ENCODE results near the gene EPB41L4B. TPM values are rescaled to one million over a fixed set of nuclear protein-coding genes. Genes with fewer than 3 reads are reported as not detected.

The EPB41L4B gene
- total and polyA plus RNA-seq, 2 of the 13 experiments (the other 11 are each of a cell fraction or from before 2014, with no cell fraction given) = 17.6 to 22.1 TPM

DNA sequence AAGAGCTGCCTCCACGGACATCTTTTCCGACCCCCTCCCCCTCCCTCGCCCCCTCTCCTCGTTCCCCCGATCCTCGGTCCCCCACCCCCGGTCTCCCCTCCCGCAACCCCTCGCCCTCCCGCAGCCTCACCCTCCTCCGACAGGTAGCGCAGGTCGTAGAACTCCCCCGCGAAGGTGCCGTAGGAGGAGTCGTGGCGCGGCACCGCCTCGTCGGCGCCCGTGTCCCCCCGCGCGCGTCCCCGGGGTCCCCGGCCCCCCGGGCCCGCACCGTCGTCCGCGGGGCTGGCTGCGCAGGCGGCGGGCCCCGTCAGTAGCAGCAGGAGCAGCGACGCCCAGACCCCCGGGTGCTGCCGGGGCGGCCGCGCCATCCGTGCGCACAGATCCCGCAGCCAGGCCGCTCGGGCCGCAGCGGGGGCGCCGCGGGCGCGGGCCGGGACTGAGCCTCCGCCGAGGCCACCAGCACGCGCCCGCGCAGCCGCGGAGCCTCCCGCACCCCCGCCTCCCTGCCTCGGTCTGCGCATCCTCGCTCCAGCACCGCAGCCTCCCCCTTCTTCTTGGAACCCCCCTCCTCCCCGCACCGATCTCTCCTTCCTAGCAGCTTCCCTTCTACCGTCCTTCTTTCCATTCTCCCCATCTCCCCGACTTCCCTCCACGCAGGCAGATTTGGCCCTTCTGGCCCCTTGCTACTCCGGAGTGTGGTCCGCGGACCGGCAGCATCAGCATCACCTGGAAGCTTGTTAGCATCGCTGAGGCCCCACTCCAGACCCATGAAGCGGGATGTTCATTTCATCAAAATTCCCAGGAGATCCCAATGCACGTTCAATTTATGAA, 153.9 kb downstream of the EPB41L4B start, which contains the start of gene FRRS1L:
Gene FRRS1L (minus strand): TSS at position 479 of the 831 bp plus-strand sequence. CDS start 111 bp downstream, at position 368.
- peak within 1 kb of the TSS; percentile 5 for H3K27ac ChIP-seq (ENCODE audit: extremely low read length, insufficient read depth, low read length)
- H2AFZ ChIP-seq (ENCODE audit: low read length) = no peak within 1 kb of the TSS
- WGBS (ENCODE audit: low lambda C conversion rate) = 95% methylated on average over 85 of the region's 86 CpGs
- H4K20me1 ChIP-seq (ENCODE audit: insufficient read depth, low read length) = no peaks in the 10 kb centered on the region
- H3K9ac ChIP-seq (ENCODE audit: insufficient read depth, low read depth, low read length) = no peak within 1 kb of the TSS
- H3K36me3 ChIP-seq (replicated peaks in 1 of 2; ENCODE audit: control insufficient read depth in 1 of 2, insufficient read depth in 2 of 2, low read length in 2 of 2) = no peaks in the 10 kb centered on the region
- H3K9me3 ChIP-seq (ENCODE audit: low read length) = no peaks in the 10 kb centered on the region
- peaks cover 14% of the 10 kb centered on the region for H3K4me1 ChIP-seq (ENCODE audit: insufficient read depth, low read length)
- H3K79me2 ChIP-seq (ENCODE audit: insufficient read depth, low read length) = no peaks in the 10 kb centered on the region
- no peak within 1 kb of the TSS for H3K4me2 ChIP-seq (ENCODE audit: low read depth, low read length)
- H3K4me3 ChIP-seq (replicated peaks in 1 of 3; ENCODE audit: insufficient read depth in 1 of 3, low read depth in 2 of 3, low read length in 3 of 3) = no peak within 1 kb of the TSS
- in situ Hi-C loops (cut with HindIII; ENCODE audit: extremely low pct_ligation_motif_present, low pct_unique_long_range_greater_than_20kb) = no loop called here
- no peaks in the 10 kb centered on the region for H3K27me3 ChIP-seq (ENCODE audit: control insufficient read depth in 1 of 2, insufficient read depth in 2 of 2, low read length in 2 of 2)
- intact Hi-C loops (cut with micrococcal nuclease; ENCODE audit: unreplicated experiment) = no loop called here
- ChIA-PET POLR2A (no interaction called here), CTCF (ENCODE audit: low intra/inter-chr PET ratio, low total read pairs) (no interaction called here)
- ATAC-seq = no peak
- TF ChIP-seq AGO1 (IDR thresholded peaks at IDR 0.05; ENCODE audit: low read depth, low read length, poor library complexity, severe bottlenecking) (no peak), LCORL (IDR thresholded peaks at IDR 0.05) (no peak), LCORL (CRISPR knock-in tag; IDR thresholded peaks at IDR 0.05) (no peak), ASH2L (IDR thresholded peaks at IDR 0.05; ENCODE audit: insufficient read length, low read depth, low read length) (no peak), CENPT (CRISPR knock-in tag; IDR thresholded peaks at IDR 0.05; ENCODE audit: low read depth) (no peak), RAD51 (IDR thresholded peaks at IDR 0.05; ENCODE audit: borderline replicate concordance) (no peak), ZNF430 (CRISPR knock-in tag; IDR thresholded peaks at IDR 0.05) (no peak)
- TF ChIP-seq, protein P1, sequence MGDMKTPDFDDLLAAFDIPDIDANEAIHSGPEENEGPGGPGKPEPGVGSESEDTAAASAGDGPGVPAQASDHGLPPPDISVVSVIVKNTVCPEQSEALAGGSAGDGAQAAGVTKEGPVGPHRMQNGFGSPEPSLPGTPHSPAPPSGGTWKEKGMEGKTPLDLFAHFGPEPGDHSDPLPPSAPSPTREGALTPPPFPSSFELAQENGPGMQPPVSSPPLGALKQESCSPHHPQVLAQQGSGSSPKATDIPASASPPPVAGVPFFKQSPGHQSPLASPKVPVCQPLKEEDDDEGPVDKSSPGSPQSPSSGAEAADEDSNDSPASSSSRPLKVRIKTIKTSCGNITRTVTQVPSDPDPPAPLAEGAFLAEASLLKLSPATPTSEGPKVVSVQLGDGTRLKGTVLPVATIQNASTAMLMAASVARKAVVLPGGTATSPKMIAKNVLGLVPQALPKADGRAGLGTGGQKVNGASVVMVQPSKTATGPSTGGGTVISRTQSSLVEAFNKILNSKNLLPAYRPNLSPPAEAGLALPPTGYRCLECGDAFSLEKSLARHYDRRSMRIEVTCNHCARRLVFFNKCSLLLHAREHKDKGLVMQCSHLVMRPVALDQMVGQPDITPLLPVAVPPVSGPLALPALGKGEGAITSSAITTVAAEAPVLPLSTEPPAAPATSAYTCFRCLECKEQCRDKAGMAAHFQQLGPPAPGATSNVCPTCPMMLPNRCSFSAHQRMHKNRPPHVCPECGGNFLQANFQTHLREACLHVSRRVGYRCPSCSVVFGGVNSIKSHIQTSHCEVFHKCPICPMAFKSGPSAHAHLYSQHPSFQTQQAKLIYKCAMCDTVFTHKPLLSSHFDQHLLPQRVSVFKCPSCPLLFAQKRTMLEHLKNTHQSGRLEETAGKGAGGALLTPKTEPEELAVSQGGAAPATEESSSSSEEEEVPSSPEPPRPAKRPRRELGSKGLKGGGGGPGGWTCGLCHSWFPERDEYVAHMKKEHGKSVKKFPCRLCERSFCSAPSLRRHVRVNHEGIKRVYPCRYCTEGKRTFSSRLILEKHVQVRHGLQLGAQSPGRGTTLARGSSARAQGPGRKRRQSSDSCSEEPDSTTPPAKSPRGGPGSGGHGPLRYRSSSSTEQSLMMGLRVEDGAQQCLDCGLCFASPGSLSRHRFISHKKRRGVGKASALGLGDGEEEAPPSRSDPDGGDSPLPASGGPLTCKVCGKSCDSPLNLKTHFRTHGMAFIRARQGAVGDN (CRISPR knock-in tag; IDR thresholded peaks at IDR 0.05) = no peak
- DNase-seq (ENCODE audit: low spot score) = no peak
- no TSS peak for BruUV-seq (replicated peaks)
- no peak for FAIRE-seq

Data from HepG2 (cell line).